ENCODE measurements around the gene PLEKHA7.

PLEKHA7 gene

DNA sequence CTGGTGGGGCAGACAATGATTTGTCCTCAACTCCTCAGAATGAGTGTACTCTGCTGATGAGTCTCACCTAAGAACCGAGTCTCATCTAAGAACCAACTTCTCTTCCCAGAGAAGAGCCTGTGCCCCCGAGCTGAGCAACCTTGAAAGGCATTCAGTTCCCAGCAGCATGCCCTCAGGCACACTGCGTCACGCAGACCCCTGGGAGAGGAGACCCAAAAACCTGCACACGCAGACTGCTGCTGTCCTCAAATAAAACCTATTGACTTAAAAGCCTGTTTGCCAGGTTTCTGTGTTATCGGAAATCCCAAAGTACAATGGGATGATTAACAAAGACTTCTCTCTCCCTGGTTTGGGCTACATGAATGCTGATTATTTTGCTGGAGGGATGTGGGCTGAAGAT is 154.6 kb downstream of the PLEKHA7 start:
- no peaks in the 10 kb centered on the region for H3K79me1 ChIP-seq (ENCODE audit: low read length)
- H2BK5ac ChIP-seq (ENCODE audit: low read length): no peak overlapping the region
- H3K36me3 ChIP-seq (ENCODE audit: control insufficient read depth, insufficient read depth, low read length): no peaks in the 10 kb centered on the region
- H3K56ac ChIP-seq (ENCODE audit: low read length): no peak overlapping the region
- no peak for DNase-seq
- no peak overlapping the region for H3K23ac ChIP-seq (ENCODE audit: low read length)
- H3K4me1 ChIP-seq (ENCODE audit: control insufficient read depth, low read depth, low read length): peaks cover 6% of the 10 kb centered on the region
- H4K8ac ChIP-seq (ENCODE audit: low read depth, low read length): no peak overlapping the region
- H3K4ac ChIP-seq (ENCODE audit: low read depth, low read length): no peak overlapping the region
- H3K79me2 ChIP-seq (ENCODE audit: control insufficient read depth, insufficient read depth, low read length): no peaks in the 10 kb centered on the region
- H3K27ac ChIP-seq (ENCODE audit: low read depth, low read length): no peak overlapping the region
- no peak overlapping the region for H2BK120ac ChIP-seq (ENCODE audit: low read depth, low read length)
- no peak overlapping the region for H3K4me2 ChIP-seq (ENCODE audit: low read length)
- no CpG with 5 or more reads among the region's 6 CpGs for WGBS (ENCODE audit: extremely low coverage, insufficient coverage, low lambda C conversion rate)
- no peak overlapping the region for H3K9ac ChIP-seq (ENCODE audit: low read length)
- no peak overlapping the region for H3K18ac ChIP-seq (ENCODE audit: low read length)
- no peak overlapping the region for H4K5ac ChIP-seq (ENCODE audit: low read length)
- H2AK5ac ChIP-seq (ENCODE audit: low read length): no peak overlapping the region
- no peak overlapping the region for H2BK15ac ChIP-seq (replicated peaks; ENCODE audit: low read depth)
- H3K27me3 ChIP-seq (ENCODE audit: insufficient read depth, low read length, poor library complexity): no peaks in the 10 kb centered on the region
- H3K4me3 ChIP-seq (ENCODE audit: low read length): no peak overlapping the region

- Histone ChIP-seq H3K79me2 (ENCODE audit: control insufficient read depth, insufficient read depth, low read length) (no peaks in the 10 kb centered on the region), H3K4me3 (ENCODE audit: low read length) (no peak overlapping the region), H4K8ac (ENCODE audit: low read depth, low read length) (no peak overlapping the region), H3K18ac (ENCODE audit: low read length) (no peak overlapping the region), H3K27ac (ENCODE audit: low read depth, low read length) (no peak overlapping the region), H3K4me1 (ENCODE audit: control insufficient read depth, low read depth, low read length) (peaks cover 15% of the 10 kb centered on the region), H3K27me3 (ENCODE audit: insufficient read depth, low read length, poor library complexity) (no peaks in the 10 kb centered on the region), H2BK120ac (ENCODE audit: low read depth, low read length) (no peak overlapping the region), H3K56ac (ENCODE audit: low read length) (peak overlapping the region; percentile 31), H2BK5ac (ENCODE audit: low read length) (peak overlapping the region; percentile 66), H3K36me3 (ENCODE audit: control insufficient read depth, insufficient read depth, low read length) (no peaks in the 10 kb centered on the region), H3K79me1 (ENCODE audit: low read length) (no peaks in the 10 kb centered on the region), H2AK5ac (ENCODE audit: low read length) (no peak overlapping the region), H4K5ac (ENCODE audit: low read length) (no peak overlapping the region), H3K4me2 (ENCODE audit: low read length) (no peak overlapping the region), H3K9ac (ENCODE audit: low read length) (no peak overlapping the region), H3K4ac (ENCODE audit: low read depth, low read length) (no peak overlapping the region), H2BK15ac (replicated peaks; ENCODE audit: low read depth) (no peak overlapping the region), H3K23ac (ENCODE audit: low read length) (no peak overlapping the region)
- WGBS (ENCODE audit: extremely low coverage, insufficient coverage, low lambda C conversion rate): no CpG with 5 or more reads among the region's 4 CpGs
- DNase-seq: peak; percentile 94
These were observed 157.0 kb downstream of the PLEKHA7 start for GRCh38 chr11:16857186-16857585.

- no peak overlapping the region for H3K23ac ChIP-seq (ENCODE audit: low read length)
- H3K79me2 ChIP-seq (ENCODE audit: control insufficient read depth, insufficient read depth, low read length): no peaks in the 10 kb centered on the region
- H3K9ac ChIP-seq (ENCODE audit: low read length): no peak overlapping the region
- no peak for DNase-seq
- H3K4ac ChIP-seq (ENCODE audit: low read depth, low read length): no peak overlapping the region
- H3K79me1 ChIP-seq (ENCODE audit: low read length): no peaks in the 10 kb centered on the region
- peaks cover 15% of the 10 kb centered on the region for H3K4me1 ChIP-seq (ENCODE audit: control insufficient read depth, low read depth, low read length)
- no peak overlapping the region for H3K27ac ChIP-seq (ENCODE audit: low read depth, low read length)
- H3K27me3 ChIP-seq (ENCODE audit: insufficient read depth, low read length, poor library complexity): no peaks in the 10 kb centered on the region
- H3K56ac ChIP-seq (ENCODE audit: low read length): peak overlapping the region; percentile 19
- peak overlapping the region; percentile 87 for H2AK5ac ChIP-seq (ENCODE audit: low read length)
- no peak overlapping the region for H3K4me3 ChIP-seq (ENCODE audit: low read length)
- no peaks in the 10 kb centered on the region for H3K36me3 ChIP-seq (ENCODE audit: control insufficient read depth, insufficient read depth, low read length)
- no peak overlapping the region for H3K4me2 ChIP-seq (ENCODE audit: low read length)
- no peak overlapping the region for H2BK15ac ChIP-seq (replicated peaks; ENCODE audit: low read depth)
- peak overlapping the region; percentile 69 for H2BK5ac ChIP-seq (ENCODE audit: low read length)
- no CpG with 5 or more reads among the region's 3 CpGs for WGBS (ENCODE audit: extremely low coverage, insufficient coverage, low lambda C conversion rate)
- H4K8ac ChIP-seq (ENCODE audit: low read depth, low read length): no peak overlapping the region
- no peak overlapping the region for H4K5ac ChIP-seq (ENCODE audit: low read length)
- no peak overlapping the region for H3K18ac ChIP-seq (ENCODE audit: low read length)
- H2BK120ac ChIP-seq (ENCODE audit: low read depth, low read length): no peak overlapping the region
These were observed 158.2 kb downstream of the PLEKHA7 start for GRCh38 chr11:16856022-16856471.

DNA sequence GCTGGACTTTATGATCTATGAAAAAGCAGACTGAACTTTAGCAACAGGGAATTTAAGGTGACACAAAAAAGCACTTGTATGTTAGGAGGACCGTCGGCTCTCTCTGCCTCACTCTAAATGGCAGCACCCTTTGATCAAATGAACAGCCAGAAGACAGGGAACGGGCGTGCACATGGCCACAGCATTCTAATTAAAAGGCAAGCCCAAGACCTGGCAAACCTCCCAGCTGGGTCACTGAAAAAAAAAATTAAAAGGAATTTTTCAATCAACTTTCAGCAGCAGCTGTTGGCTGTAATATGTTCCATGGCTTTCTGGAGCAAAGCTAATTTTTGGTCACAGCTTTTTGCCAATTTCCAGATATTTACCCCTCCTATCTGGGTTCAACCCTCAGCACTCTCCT is 159.2 kb downstream of the PLEKHA7 start:
- DNase-seq: no peak
- Histone ChIP-seq H4K8ac (ENCODE audit: low read depth, low read length) (no peak overlapping the region), H3K27ac (ENCODE audit: low read depth, low read length) (no peak overlapping the region), H4K5ac (ENCODE audit: low read length) (no peak overlapping the region), H2BK5ac (ENCODE audit: low read length) (no peak overlapping the region), H3K36me3 (ENCODE audit: control insufficient read depth, insufficient read depth, low read length) (no peaks in the 10 kb centered on the region), H2BK15ac (replicated peaks; ENCODE audit: low read depth) (no peak overlapping the region), H2AK5ac (ENCODE audit: low read length) (no peak overlapping the region), H3K9ac (ENCODE audit: low read length) (no peak overlapping the region), H3K4me3 (ENCODE audit: low read length) (no peak overlapping the region), H3K4me1 (ENCODE audit: control insufficient read depth, low read depth, low read length) (peaks cover 15% of the 10 kb centered on the region), H3K56ac (ENCODE audit: low read length) (no peak overlapping the region), H3K18ac (ENCODE audit: low read length) (no peak overlapping the region), H2BK120ac (ENCODE audit: low read depth, low read length) (no peak overlapping the region), H3K4ac (ENCODE audit: low read depth, low read length) (no peak overlapping the region), H3K79me1 (ENCODE audit: low read length) (no peaks in the 10 kb centered on the region), H3K79me2 (ENCODE audit: control insufficient read depth, insufficient read depth, low read length) (no peaks in the 10 kb centered on the region), H3K4me2 (ENCODE audit: low read length) (no peak overlapping the region), H3K27me3 (ENCODE audit: insufficient read depth, low read length, poor library complexity) (no peaks in the 10 kb centered on the region), H3K23ac (ENCODE audit: low read length) (no peak overlapping the region)
- no CpG with 5 or more reads among the region's 4 CpGs for WGBS (ENCODE audit: extremely low coverage, insufficient coverage, low lambda C conversion rate)

DNA sequence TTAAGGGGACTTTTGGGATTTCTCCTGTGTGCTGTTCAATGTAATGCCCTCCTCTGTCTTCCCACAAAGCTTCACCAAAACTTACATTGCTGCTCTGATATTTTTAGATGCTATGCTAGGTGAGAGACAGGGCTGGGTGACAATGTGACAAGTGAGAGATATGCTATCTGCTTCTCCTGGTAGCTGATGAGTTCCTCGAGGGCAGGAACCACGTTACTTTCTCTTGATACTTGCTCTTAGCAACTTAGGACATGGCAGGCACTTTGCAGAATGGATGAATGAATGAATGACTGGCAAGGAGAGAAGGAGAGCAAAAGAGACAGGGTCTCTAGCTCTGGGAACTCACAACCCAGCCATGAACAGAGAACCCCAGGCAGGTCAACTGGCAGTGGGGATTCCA is 160.4 kb downstream of the PLEKHA7 start:
- Histone ChIP-seq H3K79me1 (ENCODE audit: low read length) (no peaks in the 10 kb centered on the region), H4K5ac (ENCODE audit: low read length) (no peak overlapping the region), H3K27me3 (ENCODE audit: insufficient read depth, low read length, poor library complexity) (no peaks in the 10 kb centered on the region), H3K18ac (ENCODE audit: low read length) (peak overlapping the region; percentile 64), H3K4me2 (ENCODE audit: low read length) (no peak overlapping the region), H3K56ac (ENCODE audit: low read length) (peak overlapping the region; percentile 81), H3K9ac (ENCODE audit: low read length) (no peak overlapping the region), H3K4me1 (ENCODE audit: control insufficient read depth, low read depth, low read length) (peaks cover 15% of the 10 kb centered on the region), H3K4ac (ENCODE audit: low read depth, low read length) (peak overlapping the region; percentile 89), H4K8ac (ENCODE audit: low read depth, low read length) (no peak overlapping the region), H3K23ac (ENCODE audit: low read length) (no peak overlapping the region), H3K4me3 (ENCODE audit: low read length) (no peak overlapping the region), H3K36me3 (ENCODE audit: control insufficient read depth, insufficient read depth, low read length) (no peaks in the 10 kb centered on the region), H3K79me2 (ENCODE audit: control insufficient read depth, insufficient read depth, low read length) (no peaks in the 10 kb centered on the region), H2BK5ac (ENCODE audit: low read length) (peak overlapping the region; percentile 93), H2BK120ac (ENCODE audit: low read depth, low read length) (peak overlapping the region; percentile 86), H3K27ac (ENCODE audit: low read depth, low read length) (peak overlapping the region; percentile 89), H2AK5ac (ENCODE audit: low read length) (no peak overlapping the region), H2BK15ac (replicated peaks; ENCODE audit: low read depth) (no peak overlapping the region)
- DNase-seq: peak; percentile 85
- no CpG with 5 or more reads among the region's 2 CpGs for WGBS (ENCODE audit: extremely low coverage, insufficient coverage, low lambda C conversion rate)

GRCh38 chr11:16853266-16853665 is 160.9 kb downstream of the PLEKHA7 start:
- H3K18ac ChIP-seq (ENCODE audit: low read length): peak overlapping the region; percentile 64
- no peaks in the 10 kb centered on the region for H3K36me3 ChIP-seq (ENCODE audit: control insufficient read depth, insufficient read depth, low read length)
- peak overlapping the region; percentile 34 for H2AK5ac ChIP-seq (ENCODE audit: low read length)
- peak overlapping the region; percentile 89 for H3K4ac ChIP-seq (ENCODE audit: low read depth, low read length)
- H4K5ac ChIP-seq (ENCODE audit: low read length): peak overlapping the region; percentile 56
- peaks cover 15% of the 10 kb centered on the region for H3K4me1 ChIP-seq (ENCODE audit: control insufficient read depth, low read depth, low read length)
- peak overlapping the region; percentile 10 for H3K4me2 ChIP-seq (ENCODE audit: low read length)
- peak overlapping the region; percentile 86 for H2BK120ac ChIP-seq (ENCODE audit: low read depth, low read length)
- H3K79me1 ChIP-seq (ENCODE audit: low read length): no peaks in the 10 kb centered on the region
- H2BK15ac ChIP-seq (replicated peaks; ENCODE audit: low read depth): no peak overlapping the region
- H3K27me3 ChIP-seq (ENCODE audit: insufficient read depth, low read length, poor library complexity): no peaks in the 10 kb centered on the region
- H3K9ac ChIP-seq (ENCODE audit: low read length): peak overlapping the region; percentile 55
- no peaks in the 10 kb centered on the region for H3K79me2 ChIP-seq (ENCODE audit: control insufficient read depth, insufficient read depth, low read length)
- DNase-seq: peak; percentile 50
- H3K23ac ChIP-seq (ENCODE audit: low read length): no peak overlapping the region
- peak overlapping the region; percentile 89 for H3K27ac ChIP-seq (ENCODE audit: low read depth, low read length)
- H4K8ac ChIP-seq (ENCODE audit: low read depth, low read length): no peak overlapping the region
- H3K56ac ChIP-seq (ENCODE audit: low read length): peak overlapping the region; percentile 81
- no peak overlapping the region for H3K4me3 ChIP-seq (ENCODE audit: low read length)
- WGBS (ENCODE audit: extremely low coverage, insufficient coverage, low lambda C conversion rate): no CpG with 5 or more reads among the region's 1 CpG
- peak overlapping the region; percentile 93 for H2BK5ac ChIP-seq (ENCODE audit: low read length)
